ENCODE results near the gene ZFP30.

ZFP30 gene

GRCh38 chr19:37564624-37565369 lies 90.5 kb downstream of the ZFP30 start:
- DNase-seq (ENCODE audit: low read depth in 3 of 3), result no peak
